H1 (cell line): ENCODE measurements around the gene A4GALT. TPM values are rescaled to one million over a fixed set of nuclear protein-coding genes. Genes with fewer than 3 reads are reported as not detected.

Experiments
- ATF3 ChIP-seq: IDR thresholded peaks from 2 replicates; pipeline ENCODE4 v1.6.1; 2011; ENCODE audit warnings: low read depth, mild to moderate bottlenecking, low read length; ENCODE audit not compliant: insufficient read depth
- CREB1 ChIP-seq: IDR thresholded peaks from 2 replicates; pipeline ENCODE4 v1.6.1; 2012; ENCODE audit warnings: inconsistent platforms
- FOSL1 ChIP-seq: IDR thresholded peaks from 2 replicates; pipeline ENCODE4 v1.6.1; 2011; ENCODE audit warnings: mild to moderate bottlenecking, low read depth, low read length, moderate library complexity; ENCODE audit not compliant: insufficient read depth
- GTF2F1 ChIP-seq: IDR thresholded peaks from 2 replicates; pipeline ENCODE4 v1.6.1; 2012; ENCODE audit warnings: low read depth, low read length, improper control_type of control experiment, borderline replicate concordance
- JUND ChIP-seq: IDR thresholded peaks from 2 replicates; pipeline ENCODE4 v1.6.1; 2011; ENCODE audit warnings: mild to moderate bottlenecking, improper control_type of control experiment, low read length
- KDM1A ChIP-seq: fragments of 200-600, 300-600 bp; sonication (generic); IDR thresholded peaks from 2 replicates; pipeline ENCODE4 v1.7.1; 2016; ENCODE audit warnings: mild to moderate bottlenecking, low read length, borderline replicate concordance
- POLR2AphosphoS5 ChIP-seq: IDR thresholded peaks from 2 replicates; pipeline ENCODE4 v1.6.1; 2011; ENCODE audit warnings: low read depth, low read length
- SAP30 ChIP-seq: fragments of 300-600 bp; sonication (generic); IDR thresholded peaks from 2 replicates; pipeline ENCODE4 v1.7.1; 2012; ENCODE audit warnings: low read length, moderate library complexity, mild to moderate bottlenecking, inconsistent platforms; ENCODE audit not compliant: insufficient read depth, insufficient replicate concordance
- SRF ChIP-seq: IDR thresholded peaks from 2 replicates; pipeline ENCODE4 v1.6.1; 2011; ENCODE audit warnings: mild to moderate bottlenecking, low read depth, low read length, moderate library complexity
- polyA plus RNA-seq, 7 experiments: library from polyadenylated mRNA; depleted of rRNA in 3 of 7; stranded (reverse) in 5 of 7; unstranded in 2 of 7; fragments of >200 nt in 5 of 7; fragments of 200-250 nt in 2 of 7; gene quantifications; 1 replicate in 5 of 7; 2 replicates in 1 of 7; 4 replicates in 1 of 7; pipeline versions ENCODE4 v1.2.1 to v1.2.3, GENCODE V29; 2011 to 2013; ENCODE audit warnings: missing spikeins in 2 of 7, mixed read lengths in 2 of 7
- total RNA-seq: library from RNA; stranded (reverse); fragmentation: NEBNext Ultra II Directional; extraction: Animal tissue kit (Norgen Biotek cat#: 25700); gene quantifications from 2 replicates; pipeline ENCODE4 v1.2.1, GENCODE V29; 2021
- TF ChIP-seq, protein P1 (sequence below): fragments of 300-600 bp; sonication (generic); IDR thresholded peaks from 2 replicates; pipeline ENCODE4 v1.7.1; 2012; ENCODE audit warnings: low read length, moderate library complexity, mild to moderate bottlenecking, inconsistent platforms; ENCODE audit not compliant: insufficient replicate concordance

A4GALT gene
- total and polyA plus RNA-seq, 2 of the 8 experiments (the other 6 are each of a cell fraction or from before 2014, with no cell fraction given), result 7.2 to 13.8 TPM

DNA sequence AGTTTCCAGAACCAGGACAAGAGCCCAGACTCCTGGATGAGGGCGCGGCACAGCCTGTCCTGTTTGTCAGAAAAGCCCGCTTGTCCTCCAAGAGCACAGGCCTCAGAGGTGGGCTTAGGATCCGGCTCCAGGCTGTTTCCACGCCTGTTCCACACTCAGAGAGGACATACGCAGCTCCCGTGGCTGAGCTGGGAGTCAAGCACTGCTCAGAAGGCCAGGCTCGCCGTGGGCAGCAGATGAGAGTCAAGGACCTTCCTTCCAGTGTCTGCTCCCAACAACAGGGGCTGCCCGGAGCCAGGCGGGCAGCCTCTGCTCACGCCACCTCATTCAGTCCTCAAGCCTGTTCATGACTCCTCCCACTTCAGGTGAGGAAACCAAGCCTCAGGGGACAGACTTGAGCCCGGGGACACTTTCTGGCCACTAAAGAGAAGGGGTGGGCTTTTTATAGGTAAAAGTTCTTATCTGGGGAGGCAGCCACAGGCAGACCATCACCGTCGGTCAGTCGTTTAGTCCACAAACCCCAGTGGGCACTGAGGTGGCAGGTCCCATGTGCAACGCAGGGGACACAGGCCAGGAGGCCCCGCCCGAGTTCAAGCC lies 75.2 kb downstream of the A4GALT start (continued):
- TF ChIP-seq, protein P1, sequence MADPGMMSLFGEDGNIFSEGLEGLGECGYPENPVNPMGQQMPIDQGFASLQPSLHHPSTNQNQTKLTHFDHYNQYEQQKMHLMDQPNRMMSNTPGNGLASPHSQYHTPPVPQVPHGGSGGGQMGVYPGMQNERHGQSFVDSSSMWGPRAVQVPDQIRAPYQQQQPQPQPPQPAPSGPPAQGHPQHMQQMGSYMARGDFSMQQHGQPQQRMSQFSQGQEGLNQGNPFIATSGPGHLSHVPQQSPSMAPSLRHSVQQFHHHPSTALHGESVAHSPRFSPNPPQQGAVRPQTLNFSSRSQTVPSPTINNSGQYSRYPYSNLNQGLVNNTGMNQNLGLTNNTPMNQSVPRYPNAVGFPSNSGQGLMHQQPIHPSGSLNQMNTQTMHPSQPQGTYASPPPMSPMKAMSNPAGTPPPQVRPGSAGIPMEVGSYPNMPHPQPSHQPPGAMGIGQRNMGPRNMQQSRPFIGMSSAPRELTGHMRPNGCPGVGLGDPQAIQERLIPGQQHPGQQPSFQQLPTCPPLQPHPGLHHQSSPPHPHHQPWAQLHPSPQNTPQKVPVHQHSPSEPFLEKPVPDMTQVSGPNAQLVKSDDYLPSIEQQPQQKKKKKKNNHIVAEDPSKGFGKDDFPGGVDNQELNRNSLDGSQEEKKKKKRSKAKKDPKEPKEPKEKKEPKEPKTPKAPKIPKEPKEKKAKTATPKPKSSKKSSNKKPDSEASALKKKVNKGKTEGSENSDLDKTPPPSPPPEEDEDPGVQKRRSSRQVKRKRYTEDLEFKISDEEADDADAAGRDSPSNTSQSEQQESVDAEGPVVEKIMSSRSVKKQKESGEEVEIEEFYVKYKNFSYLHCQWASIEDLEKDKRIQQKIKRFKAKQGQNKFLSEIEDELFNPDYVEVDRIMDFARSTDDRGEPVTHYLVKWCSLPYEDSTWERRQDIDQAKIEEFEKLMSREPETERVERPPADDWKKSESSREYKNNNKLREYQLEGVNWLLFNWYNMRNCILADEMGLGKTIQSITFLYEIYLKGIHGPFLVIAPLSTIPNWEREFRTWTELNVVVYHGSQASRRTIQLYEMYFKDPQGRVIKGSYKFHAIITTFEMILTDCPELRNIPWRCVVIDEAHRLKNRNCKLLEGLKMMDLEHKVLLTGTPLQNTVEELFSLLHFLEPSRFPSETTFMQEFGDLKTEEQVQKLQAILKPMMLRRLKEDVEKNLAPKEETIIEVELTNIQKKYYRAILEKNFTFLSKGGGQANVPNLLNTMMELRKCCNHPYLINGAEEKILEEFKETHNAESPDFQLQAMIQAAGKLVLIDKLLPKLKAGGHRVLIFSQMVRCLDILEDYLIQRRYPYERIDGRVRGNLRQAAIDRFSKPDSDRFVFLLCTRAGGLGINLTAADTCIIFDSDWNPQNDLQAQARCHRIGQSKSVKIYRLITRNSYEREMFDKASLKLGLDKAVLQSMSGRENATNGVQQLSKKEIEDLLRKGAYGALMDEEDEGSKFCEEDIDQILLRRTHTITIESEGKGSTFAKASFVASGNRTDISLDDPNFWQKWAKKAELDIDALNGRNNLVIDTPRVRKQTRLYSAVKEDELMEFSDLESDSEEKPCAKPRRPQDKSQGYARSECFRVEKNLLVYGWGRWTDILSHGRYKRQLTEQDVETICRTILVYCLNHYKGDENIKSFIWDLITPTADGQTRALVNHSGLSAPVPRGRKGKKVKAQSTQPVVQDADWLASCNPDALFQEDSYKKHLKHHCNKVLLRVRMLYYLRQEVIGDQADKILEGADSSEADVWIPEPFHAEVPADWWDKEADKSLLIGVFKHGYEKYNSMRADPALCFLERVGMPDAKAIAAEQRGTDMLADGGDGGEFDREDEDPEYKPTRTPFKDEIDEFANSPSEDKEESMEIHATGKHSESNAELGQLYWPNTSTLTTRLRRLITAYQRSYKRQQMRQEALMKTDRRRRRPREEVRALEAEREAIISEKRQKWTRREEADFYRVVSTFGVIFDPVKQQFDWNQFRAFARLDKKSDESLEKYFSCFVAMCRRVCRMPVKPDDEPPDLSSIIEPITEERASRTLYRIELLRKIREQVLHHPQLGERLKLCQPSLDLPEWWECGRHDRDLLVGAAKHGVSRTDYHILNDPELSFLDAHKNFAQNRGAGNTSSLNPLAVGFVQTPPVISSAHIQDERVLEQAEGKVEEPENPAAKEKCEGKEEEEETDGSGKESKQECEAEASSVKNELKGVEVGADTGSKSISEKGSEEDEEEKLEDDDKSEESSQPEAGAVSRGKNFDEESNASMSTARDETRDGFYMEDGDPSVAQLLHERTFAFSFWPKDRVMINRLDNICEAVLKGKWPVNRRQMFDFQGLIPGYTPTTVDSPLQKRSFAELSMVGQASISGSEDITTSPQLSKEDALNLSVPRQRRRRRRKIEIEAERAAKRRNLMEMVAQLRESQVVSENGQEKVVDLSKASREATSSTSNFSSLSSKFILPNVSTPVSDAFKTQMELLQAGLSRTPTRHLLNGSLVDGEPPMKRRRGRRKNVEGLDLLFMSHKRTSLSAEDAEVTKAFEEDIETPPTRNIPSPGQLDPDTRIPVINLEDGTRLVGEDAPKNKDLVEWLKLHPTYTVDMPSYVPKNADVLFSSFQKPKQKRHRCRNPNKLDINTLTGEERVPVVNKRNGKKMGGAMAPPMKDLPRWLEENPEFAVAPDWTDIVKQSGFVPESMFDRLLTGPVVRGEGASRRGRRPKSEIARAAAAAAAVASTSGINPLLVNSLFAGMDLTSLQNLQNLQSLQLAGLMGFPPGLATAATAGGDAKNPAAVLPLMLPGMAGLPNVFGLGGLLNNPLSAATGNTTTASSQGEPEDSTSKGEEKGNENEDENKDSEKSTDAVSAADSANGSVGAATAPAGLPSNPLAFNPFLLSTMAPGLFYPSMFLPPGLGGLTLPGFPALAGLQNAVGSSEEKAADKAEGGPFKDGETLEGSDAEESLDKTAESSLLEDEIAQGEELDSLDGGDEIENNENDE, result no peak
- no peak for TF ChIP-seq SRF
- no peak for TF ChIP-seq POLR2AphosphoS5
- TF ChIP-seq SAP30, result no peak
- TF ChIP-seq JUND, result no peak
- no peak for TF ChIP-seq ATF3
- no peak for TF ChIP-seq GTF2F1
- TF ChIP-seq CREB1, result no peak
- no peak for TF ChIP-seq KDM1A
- no peak for TF ChIP-seq FOSL1
